HG02973 (cell line): Measurements from ENCODE around the gene ASAP2.

Experiments
- ATAC-seq: cut with Tn5 transposase; IDR thresholded peaks from one replicate; pipeline ENCODE4 v1.9.1; 2021; ENCODE audit warnings: moderate library complexity; ENCODE audit not compliant: unreplicated experiment

The ASAP2 gene

GRCh38 chr2:9315280-9315847 lies 108.8 kb downstream of the ASAP2 start:
- ATAC-seq = no peak

- no peak for ATAC-seq
These were observed 110.9 kb downstream of the ASAP2 start for GRCh38 chr2:9317559-9317958.

- no peak for ATAC-seq
These were observed 112.1 kb downstream of the ASAP2 start for GRCh38 chr2:9318461-9319337.

GRCh38 chr2:9319338-9319715 lies 112.7 kb downstream of the ASAP2 start:
- ATAC-seq = no peak

GRCh38 chr2:9322576-9322975 lies 116.0 kb downstream of the ASAP2 start:
- no peak for ATAC-seq

GRCh38 chr2:9325428-9325827 lies 118.8 kb downstream of the ASAP2 start:
- ATAC-seq = no peak

GRCh38 chr2:9326975-9327374 lies 120.4 kb downstream of the ASAP2 start:
- ATAC-seq = no peak

- ATAC-seq = no peak
These were observed 121.3 kb downstream of the ASAP2 start for GRCh38 chr2:9327873-9328352.

- ATAC-seq = no peak
These were observed 122.3 kb downstream of the ASAP2 start for GRCh38 chr2:9328931-9329330.

GRCh38 chr2:9329497-9329896 lies 122.9 kb downstream of the ASAP2 start:
- ATAC-seq = no peak

GRCh38 chr2:9330612-9331270 lies 124.1 kb downstream of the ASAP2 start:
- no peak for ATAC-seq

- ATAC-seq = no peak
These were observed 125.1 kb downstream of the ASAP2 start for GRCh38 chr2:9331704-9332103.

GRCh38 chr2:9332136-9332852 lies 125.7 kb downstream of the ASAP2 start:
- ATAC-seq = no peak

GRCh38 chr2:9332853-9333245 lies 126.2 kb downstream of the ASAP2 start:
- ATAC-seq = no peak

GRCh38 chr2:9333591-9334171 lies 127.1 kb downstream of the ASAP2 start:
- ATAC-seq = no peak

GRCh38 chr2:9334761-9335160 lies 128.1 kb downstream of the ASAP2 start:
- no peak for ATAC-seq

- no peak for ATAC-seq
These were observed 128.8 kb downstream of the ASAP2 start for GRCh38 chr2:9335322-9335832.

GRCh38 chr2:9336241-9336575 lies 129.6 kb downstream of the ASAP2 start:
- ATAC-seq = no peak

- no peak for ATAC-seq
These were observed 130.1 kb downstream of the ASAP2 start for GRCh38 chr2:9336576-9337314.

- no peak for ATAC-seq
These were observed 131.3 kb downstream of the ASAP2 start for GRCh38 chr2:9337901-9338300.
